Measurements from ENCODE around the gene DNAJB8. TPM values are rescaled to one million over a fixed set of nuclear protein-coding genes. Genes with fewer than 3 reads are reported as not detected.

The DNAJB8 gene
- total RNA-seq, 1 donor = not detected

- TF ChIP-seq CTCF (IDR thresholded peaks at IDR 0.05; ENCODE audit: extremely low read depth, low read depth, low read length) = no peak
- DNase-seq (ENCODE audit: insufficient read length, low spot score, missing footprints) = no peak
- no peak overlapping the region for H3K27ac ChIP-seq (ENCODE audit: low read depth, low read length)
- H4K20me1 ChIP-seq (ENCODE audit: insufficient read depth, low read length) = no peaks in the 10 kb centered on the region
- no peak overlapping the region for H2AFZ ChIP-seq (ENCODE audit: low read length)
- no peaks in the 10 kb centered on the region for H3K9me3 ChIP-seq (ENCODE audit: low read depth, low read length)
- no peak overlapping the region for H3K4me3 ChIP-seq (ENCODE audit: insufficient read depth, low read length)
- no peaks in the 10 kb centered on the region for H3K4me1 ChIP-seq (ENCODE audit: insufficient read depth, low read length)
- no peak overlapping the region for H3K4me2 ChIP-seq (ENCODE audit: insufficient read depth, low read length)
- no peaks in the 10 kb centered on the region for H3K36me3 ChIP-seq (ENCODE audit: insufficient read depth, low read length)
- H3K27me3 ChIP-seq (ENCODE audit: insufficient read depth, low read length) = peaks cover 53% of the 10 kb centered on the region
- no peaks in the 10 kb centered on the region for H3K79me2 ChIP-seq (ENCODE audit: insufficient read depth, low read length)
These were observed 10.6 kb downstream of the DNAJB8 start for GRCh38 chr3:128455786-128456748.

GRCh38 chr3:128455116-128455515, 11.6 kb downstream of the DNAJB8 start:
- H3K9me3 ChIP-seq (ENCODE audit: low read depth, low read length) = no peaks in the 10 kb centered on the region
- TF ChIP-seq CTCF (IDR thresholded peaks at IDR 0.05; ENCODE audit: extremely low read depth, low read depth, low read length) = no peak
- peaks cover 57% of the 10 kb centered on the region for H3K27me3 ChIP-seq (ENCODE audit: insufficient read depth, low read length)
- H4K20me1 ChIP-seq (ENCODE audit: insufficient read depth, low read length) = no peaks in the 10 kb centered on the region
- no peaks in the 10 kb centered on the region for H3K36me3 ChIP-seq (ENCODE audit: insufficient read depth, low read length)
- H2AFZ ChIP-seq (ENCODE audit: low read length) = no peak overlapping the region
- no peaks in the 10 kb centered on the region for H3K4me1 ChIP-seq (ENCODE audit: insufficient read depth, low read length)
- DNase-seq (ENCODE audit: insufficient read length, low spot score, missing footprints) = no peak
- H3K4me2 ChIP-seq (ENCODE audit: insufficient read depth, low read length) = no peak overlapping the region
- H3K27ac ChIP-seq (ENCODE audit: low read depth, low read length) = no peak overlapping the region
- H3K79me2 ChIP-seq (ENCODE audit: insufficient read depth, low read length) = no peaks in the 10 kb centered on the region
- H3K4me3 ChIP-seq (ENCODE audit: insufficient read depth, low read length) = no peak overlapping the region

- H3K4me2 ChIP-seq (ENCODE audit: insufficient read depth, low read length) = no peak overlapping the region
- H3K4me1 ChIP-seq (ENCODE audit: insufficient read depth, low read length) = no peaks in the 10 kb centered on the region
- H2AFZ ChIP-seq (ENCODE audit: low read length) = no peak overlapping the region
- H3K4me3 ChIP-seq (ENCODE audit: insufficient read depth, low read length) = no peak overlapping the region
- no peak for DNase-seq (ENCODE audit: insufficient read length, low spot score, missing footprints)
- H3K36me3 ChIP-seq (ENCODE audit: insufficient read depth, low read length) = no peaks in the 10 kb centered on the region
- no peaks in the 10 kb centered on the region for H3K9me3 ChIP-seq (ENCODE audit: low read depth, low read length)
- H4K20me1 ChIP-seq (ENCODE audit: insufficient read depth, low read length) = no peaks in the 10 kb centered on the region
- no peaks in the 10 kb centered on the region for H3K79me2 ChIP-seq (ENCODE audit: insufficient read depth, low read length)
- TF ChIP-seq CTCF (IDR thresholded peaks at IDR 0.05; ENCODE audit: extremely low read depth, low read depth, low read length) = no peak
- H3K27ac ChIP-seq (ENCODE audit: low read depth, low read length) = no peak overlapping the region
- peaks cover 57% of the 10 kb centered on the region for H3K27me3 ChIP-seq (ENCODE audit: insufficient read depth, low read length)
These were observed 12.4 kb downstream of the DNAJB8 start for GRCh38 chr3:128454310-128454618.

- Histone ChIP-seq H2AFZ (ENCODE audit: low read length) (no peak overlapping the region), H3K9me3 (ENCODE audit: low read depth, low read length) (no peaks in the 10 kb centered on the region), H3K36me3 (ENCODE audit: insufficient read depth, low read length) (no peaks in the 10 kb centered on the region), H3K4me3 (ENCODE audit: insufficient read depth, low read length) (no peak overlapping the region), H3K27ac (ENCODE audit: low read depth, low read length) (no peak overlapping the region), H3K79me2 (ENCODE audit: insufficient read depth, low read length) (no peaks in the 10 kb centered on the region), H4K20me1 (ENCODE audit: insufficient read depth, low read length) (no peaks in the 10 kb centered on the region), H3K4me1 (ENCODE audit: insufficient read depth, low read length) (no peaks in the 10 kb centered on the region), H3K4me2 (ENCODE audit: insufficient read depth, low read length) (no peak overlapping the region), H3K27me3 (ENCODE audit: insufficient read depth, low read length) (peaks cover 57% of the 10 kb centered on the region)
- TF ChIP-seq CTCF (IDR thresholded peaks at IDR 0.05; ENCODE audit: extremely low read depth, low read depth, low read length) = no peak
- DNase-seq (ENCODE audit: insufficient read length, low spot score, missing footprints) = no peak
These were observed 13.0 kb downstream of the DNAJB8 start for GRCh38 chr3:128453501-128454309.
